ENCODE results near the gene ZBTB7B.

DNA sequence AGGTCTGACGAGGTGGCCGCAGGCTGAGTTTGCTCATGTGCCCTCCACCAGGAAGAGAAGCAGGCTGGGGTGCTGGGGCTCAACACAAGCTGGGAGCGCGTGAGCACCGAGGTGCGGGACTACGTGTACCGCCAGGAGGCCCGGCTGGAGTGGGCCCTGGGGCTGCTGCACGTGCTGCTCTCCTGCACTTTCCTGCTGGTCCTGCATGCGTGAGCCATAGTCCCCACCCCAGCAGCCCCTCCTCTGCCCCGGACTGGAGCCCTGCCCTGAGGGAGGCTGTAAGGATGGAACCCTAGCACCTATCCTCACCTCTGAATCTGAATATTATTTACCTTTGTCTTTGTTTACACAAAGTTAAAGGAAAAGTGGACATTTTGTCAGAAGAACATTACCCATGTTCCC is 40.7 kb downstream of the ZBTB7B start:
- TF ChIP-seq CTCF (IDR thresholded peaks at IDR 0.05), result no peak
- no peak for TF ChIP-seq POLR2A (IDR thresholded peaks at IDR 0.05)

All from esophagus squamous epithelium (tissue), 4 donors.